Esophagus muscularis mucosa (tissue), 4 donors: ENCODE data around the gene RFPL3. TPM values are rescaled to one million over a fixed set of nuclear protein-coding genes. Genes with fewer than 3 reads are reported as not detected.

Experiments used
- DNase-seq: peaks from one replicate; pipeline ENCODE4 v3.0.0-alpha.2; 2017; ENCODE audit errors: extremely low spot score
- H3K27ac ChIP-seq, 4 donors: fragments of 200-600 bp; sonication (generic); replicated peaks in 1 of 4; 1 replicate in 3 of 4; 2 replicates in 1 of 4; pipeline ENCODE4 v1.5.1; 2016 to 2019; ENCODE audit warnings: mild to moderate bottlenecking in 1 of 4
- H3K27me3 ChIP-seq, 4 donors: fragments of 200-600 bp; sonication (generic); one replicate each; pipeline versions ENCODE4 v1.5.1 to v1.6.0; 2016 to 2019
- H3K36me3 ChIP-seq, 4 donors: fragments of 200-600 bp; sonication (generic); one replicate each; pipeline ENCODE4 v1.5.1; 2016 to 2019
- H3K4me1 ChIP-seq, 4 donors: fragments of 200-600 bp; sonication (generic); one replicate each; pipeline ENCODE4 v1.5.1; 2016 to 2019
- H3K4me3 ChIP-seq, 4 donors: fragments of 200-600 bp; sonication (generic); 1 replicate in 2 of 4; 2 replicates in 2 of 4; pipeline ENCODE4 v1.5.1; 2016 to 2019; ENCODE audit warnings: mild to moderate bottlenecking in 4 of 4, moderate library complexity in 1 of 4
- H3K9me3 ChIP-seq, 4 donors: fragments of 200-600 bp; sonication (generic); 1 replicate in 3 of 4; 2 replicates in 1 of 4; pipeline ENCODE4 v1.5.1; 2016 to 2019
- EP300 ChIP-seq: sonication (generic); formaldehyde crosslinking; IDR thresholded peaks from one replicate; pipeline ENCODE4 v1.6.1; 2017; ENCODE audit warnings: antibody characterized with exemption
- POLR2A ChIP-seq: fragments of 450-650 bp; IDR thresholded peaks from one replicate; pipeline ENCODE4 v1.6.1; 2017; ENCODE audit warnings: antibody characterized with exemption, moderate library complexity, mild to moderate bottlenecking, low read depth
- POLR2AphosphoS5 ChIP-seq, 2 donors: sonication (generic); formaldehyde crosslinking; IDR thresholded peaks; one replicate each; pipeline ENCODE4 v1.6.1; 2017; ENCODE audit warnings: antibody characterized with exemption in 2 of 2
- WGBS: methylation state at CpG from one replicate; pipeline ENCODE4 v1.1.5; 2018; 5-methylcytosine and 5-hydroxymethylcytosine counted together
- intact Hi-C: fragments of 100-400 bp; cut with DNase I; formaldehyde crosslinking; loops from one replicate; pipeline ENCODE4 v1.15.1; 2023
- total RNA-seq, 4 donors: library from RNA; depleted of rRNA; stranded (reverse); fragments of >200 nt; gene quantifications; one replicate each; pipeline versions ENCODE4 v1.1.0 to v1.2.1, GENCODE V29; 2016
- TF ChIP-seq, protein P1 (sequence below), 3 experiments: fragments of 200-600 bp in 2 of 3; fragments of 450-650 bp in 1 of 3; sonication (generic) in 2 of 3; IDR thresholded peaks; one replicate each; pipeline ENCODE4 v1.5.1; 2017 to 2019; ENCODE audit warnings: antibody characterized with exemption in 3 of 3, mild to moderate bottlenecking in 2 of 3, moderate library complexity in 1 of 3

RFPL3 gene
- total RNA-seq, 4 donors from 2014 or later: not detected

DNA sequence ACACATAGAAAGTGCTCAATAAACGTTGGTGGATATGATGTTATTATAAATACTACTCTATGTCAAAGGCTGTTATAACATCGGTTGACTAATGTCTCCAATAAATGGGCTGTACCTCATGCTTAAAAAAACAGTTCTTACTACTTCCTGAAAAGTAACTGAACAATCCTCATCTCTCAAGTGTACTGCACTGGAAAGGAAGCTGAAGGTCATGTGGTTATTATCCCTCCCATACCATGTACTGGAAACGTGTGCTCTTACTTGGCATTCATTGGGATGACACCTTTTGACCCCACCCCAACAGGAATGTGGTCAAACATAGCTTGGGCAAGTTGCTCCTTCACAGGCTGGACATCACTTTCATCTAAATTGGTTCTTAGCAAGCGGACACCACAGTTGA, 43.8 kb downstream of the RFPL3 start:
- TF ChIP-seq, protein P1, sequence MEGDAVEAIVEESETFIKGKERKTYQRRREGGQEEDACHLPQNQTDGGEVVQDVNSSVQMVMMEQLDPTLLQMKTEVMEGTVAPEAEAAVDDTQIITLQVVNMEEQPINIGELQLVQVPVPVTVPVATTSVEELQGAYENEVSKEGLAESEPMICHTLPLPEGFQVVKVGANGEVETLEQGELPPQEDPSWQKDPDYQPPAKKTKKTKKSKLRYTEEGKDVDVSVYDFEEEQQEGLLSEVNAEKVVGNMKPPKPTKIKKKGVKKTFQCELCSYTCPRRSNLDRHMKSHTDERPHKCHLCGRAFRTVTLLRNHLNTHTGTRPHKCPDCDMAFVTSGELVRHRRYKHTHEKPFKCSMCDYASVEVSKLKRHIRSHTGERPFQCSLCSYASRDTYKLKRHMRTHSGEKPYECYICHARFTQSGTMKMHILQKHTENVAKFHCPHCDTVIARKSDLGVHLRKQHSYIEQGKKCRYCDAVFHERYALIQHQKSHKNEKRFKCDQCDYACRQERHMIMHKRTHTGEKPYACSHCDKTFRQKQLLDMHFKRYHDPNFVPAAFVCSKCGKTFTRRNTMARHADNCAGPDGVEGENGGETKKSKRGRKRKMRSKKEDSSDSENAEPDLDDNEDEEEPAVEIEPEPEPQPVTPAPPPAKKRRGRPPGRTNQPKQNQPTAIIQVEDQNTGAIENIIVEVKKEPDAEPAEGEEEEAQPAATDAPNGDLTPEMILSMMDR (IDR thresholded peaks at IDR 0.05): no peak
- no peak for TF ChIP-seq POLR2AphosphoS5 (IDR thresholded peaks at IDR 0.05)
- TF ChIP-seq EP300: no peak
- TF ChIP-seq POLR2A: no peak
- no peak for DNase-seq
- H3K27ac ChIP-seq: no peak overlapping the region
- H3K27me3 ChIP-seq: no peaks in the 10 kb centered on the region
- H3K4me1 ChIP-seq: no peaks in the 10 kb centered on the region
- intact Hi-C loops: no loop called here
- 78% methylated on average over 4 of the region's 4 CpGs for WGBS
- H3K9me3 ChIP-seq: no peaks in the 10 kb centered on the region
- no peak overlapping the region for H3K4me3 ChIP-seq
- H3K36me3 ChIP-seq: peaks cover 66 to 100% (median 95%) of the 10 kb centered on the region in 4 donors

DNA sequence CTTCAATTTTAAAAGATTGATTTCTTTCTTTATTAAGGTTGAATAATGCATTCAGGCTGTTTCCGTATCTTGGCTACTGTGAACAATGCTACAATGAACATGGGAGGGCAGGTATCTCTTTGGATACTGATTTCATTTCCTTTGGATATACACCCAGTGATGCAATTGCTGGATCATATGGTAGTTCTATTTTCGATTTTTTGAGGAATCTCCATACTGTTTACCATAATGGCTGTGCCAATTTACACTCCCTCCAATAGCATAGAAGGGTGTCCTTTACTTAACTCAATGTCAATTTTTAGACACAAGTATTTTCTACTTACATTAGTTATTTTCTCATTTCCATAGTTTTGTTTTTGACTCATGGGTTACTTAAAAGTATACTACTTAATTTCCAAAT, 46.4 kb downstream of the RFPL3 start:
- intact Hi-C loops: no loop called here
- TF ChIP-seq EP300: no peak
- TF ChIP-seq POLR2A: no peak
- TF ChIP-seq, protein P1 (IDR thresholded peaks at IDR 0.05): no peak
- TF ChIP-seq POLR2AphosphoS5 (IDR thresholded peaks at IDR 0.05): no peak
- Histone ChIP-seq H3K27me3 (no peaks in the 10 kb centered on the region), H3K36me3 (peaks cover 58 to 97% (median 89%) of the 10 kb centered on the region in 4 donors), H3K27ac (no peak overlapping the region), H3K9me3 (no peaks in the 10 kb centered on the region), H3K4me1 (peaks cover 0 to 5% (median 0%) of the 10 kb centered on the region in 4 donors), H3K4me3 (no peak overlapping the region)
- WGBS: 90% methylated on average over 2 of the region's 2 CpGs
- DNase-seq: no peak

GRCh38 chr22:32407312-32407711, 49.6 kb downstream of the RFPL3 start:
- no peak for DNase-seq
- Histone ChIP-seq H3K27me3 (no peaks in the 10 kb centered on the region), H3K4me3 (no peak overlapping the region), H3K9me3 (no peaks in the 10 kb centered on the region), H3K4me1 (peaks cover 18 to 26% (median 22%) of the 10 kb centered on the region in 4 donors), H3K27ac (no peak overlapping the region), H3K36me3 (peaks cover 30 to 64% (median 58%) of the 10 kb centered on the region in 4 donors)
- intact Hi-C loops: no loop called here
- 88% methylated on average over 3 of the region's 3 CpGs for WGBS
- TF ChIP-seq, protein P1 (IDR thresholded peaks at IDR 0.05): no peak
- TF ChIP-seq POLR2AphosphoS5 (IDR thresholded peaks at IDR 0.05): no peak
- TF ChIP-seq EP300: no peak
- no peak for TF ChIP-seq POLR2A

DNA sequence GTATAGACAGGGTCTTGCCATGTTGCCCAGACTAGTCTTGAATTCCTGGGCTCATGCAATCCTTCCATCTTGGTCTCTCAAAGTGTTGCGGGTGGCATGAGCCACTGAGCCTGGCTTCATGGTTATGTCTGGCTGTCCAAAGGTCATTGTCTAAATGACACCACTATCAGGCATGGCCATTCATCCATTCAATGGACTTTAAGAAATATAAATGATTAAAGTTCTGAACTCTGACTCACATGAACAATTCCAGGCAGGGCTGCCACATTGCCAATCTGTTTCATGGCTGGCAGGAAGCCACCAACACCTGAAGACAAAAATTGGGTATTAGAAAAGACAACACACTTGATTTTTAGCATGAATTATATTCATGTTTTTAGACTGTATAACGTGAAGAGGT, 50.3 kb downstream of the RFPL3 start:
- WGBS: 50% methylated on average over 2 of the region's 2 CpGs
- peaks cover 26 to 58% (median 52%) of the 10 kb centered on the region in 4 donors for H3K36me3 ChIP-seq
- no peaks in the 10 kb centered on the region for H3K27me3 ChIP-seq

GRCh38 chr22:32409977-32410376, 52.3 kb downstream of the RFPL3 start:
- intact Hi-C loops: loop anchor here (5.0 kb wide), 1 partner anchor 62 kb away; the partner anchor contains the start of gene FBXO7
- H3K9me3 ChIP-seq: no peaks in the 10 kb centered on the region
- H3K36me3 ChIP-seq: peaks cover 25 to 38% (median 33%) of the 10 kb centered on the region in 4 donors
- no peak overlapping the region for H3K27ac ChIP-seq
- H3K4me3 ChIP-seq: no peak overlapping the region
- 92% methylated on average over 9 of the region's 9 CpGs for WGBS
- TF ChIP-seq POLR2A (no peak), EP300 (no peak), POLR2AphosphoS5 (IDR thresholded peaks at IDR 0.05) (no peak)
- TF ChIP-seq, protein P1 (IDR thresholded peaks at IDR 0.05): no peak
- no peaks in the 10 kb centered on the region for H3K27me3 ChIP-seq
- peak; percentile 12 for DNase-seq
- H3K4me1 ChIP-seq: peaks cover 18 to 31% (median 25%) of the 10 kb centered on the region in 4 donors

More for the DNA sequence above, 50.3 kb downstream of the RFPL3 start:
- no peak for TF ChIP-seq POLR2A
- no peak for DNase-seq
- intact Hi-C loops: no loop called here
- Histone ChIP-seq H3K9me3 (no peaks in the 10 kb centered on the region), H3K4me1 (peaks cover 18 to 31% (median 25%) of the 10 kb centered on the region in 4 donors), H3K27ac (no peak overlapping the region), H3K4me3 (no peak overlapping the region)
